Heart right ventricle (tissue), 16 donors: ENCODE measurements around the gene HLA-DRA. TPM values are rescaled to one million over a fixed set of nuclear protein-coding genes. Genes with fewer than 3 reads are reported as not detected.

Experiments
- ATAC-seq, 8 donors: fragments of 200-7000 bp; cut with Tn5 transposase; one replicate each; pipeline ENCODE4 v1.9.1; 2020; ENCODE audit warnings: mild to moderate bottlenecking in 8 of 8, moderate library complexity in 8 of 8, moderate number of reproducible peaks in 1 of 8
- DNase-seq, 2 donors: peaks; one replicate each; pipeline ENCODE4 v3.0.0-alpha.2; 2020
- H3K27ac ChIP-seq, 10 donors: fragments of 200-600 bp; sonication (generic) in 2 of 10; one replicate each; pipeline versions ENCODE4 v1.5.0 to v1.8.0; 2020 to 2022; ENCODE audit warnings: mild to moderate bottlenecking in 3 of 10
- H3K27me3 ChIP-seq, 7 donors: fragments of 200-600 bp; one replicate each; pipeline ENCODE4 v1.8.0; 2021 to 2022; ENCODE audit warnings: mild to moderate bottlenecking in 2 of 7
- H3K36me3 ChIP-seq, 9 donors: fragments of 200-600 bp; sonication (generic) in 1 of 9; one replicate each; pipeline versions ENCODE4 v1.5.0 to v1.8.0; 2020 to 2022; ENCODE audit warnings: mild to moderate bottlenecking in 2 of 9
- H3K4me1 ChIP-seq, 9 donors: fragments of 200-600 bp; sonication (generic) in 1 of 9; one replicate each; pipeline versions ENCODE4 v1.5.0 to v1.8.0; 2020 to 2022; ENCODE audit warnings: mild to moderate bottlenecking in 4 of 9
- H3K4me3 ChIP-seq, 10 donors: fragments of 200-600 bp; sonication (generic) in 2 of 10; one replicate each; pipeline versions ENCODE4 v1.5.0 to v1.8.0; 2020 to 2022; ENCODE audit warnings: mild to moderate bottlenecking in 7 of 10, moderate library complexity in 2 of 10
- H3K9me3 ChIP-seq, 11 donors: fragments of 200-600 bp in 10 of 11; sonication (generic) in 2 of 11; one replicate each; pipeline versions ENCODE4 v1.5.0 to v1.8.0; 2013 to 2022; ENCODE audit warnings: mild to moderate bottlenecking in 2 of 11, control low read depth in 1 of 11, moderate library complexity in 1 of 11
- CTCF ChIP-seq, 9 donors: fragments of 200-600 bp; sonication (generic) in 2 of 9; IDR thresholded peaks; one replicate each; pipeline versions ENCODE4 v1.5.0 to v1.8.0; 2021 to 2022; ENCODE audit warnings: antibody characterized with exemption in 9 of 9, mild to moderate bottlenecking in 5 of 9, moderate library complexity in 1 of 9
- WGBS, 2 donors: extraction: QIAGEN DNeasy Blood & Tissue Kit; methylation state at CpG; one replicate each; pipeline ENCODE4 v1.1.7; 2013; ENCODE audit warnings: inconsistent platforms in 1 of 2; 5-methylcytosine and 5-hydroxymethylcytosine counted together
- intact Hi-C, 10 donors: fragments of 100-400 bp; cut with DNase I; formaldehyde crosslinking; loops; one replicate each; pipeline versions ENCODE4 v1.11.1 to v1.14.2; 2022
- polyA plus RNA-seq, 2 donors: library from polyadenylated mRNA; stranded (reverse); fragments of 200-250 nt; gene quantifications; one replicate each; pipeline ENCODE4 v1.2.3, GENCODE V29; 2013
- total RNA-seq, 10 donors: library from RNA; stranded (reverse); fragmentation: NEBNext Ultra II Directional in 3 of 10; extraction: Animal tissue kit (Norgen Biotek cat#: 25700) in 3 of 10; gene quantifications; one replicate each; pipeline versions ENCODE4 v1.2.1 to v1.2.4, GENCODE V29; 2021 to 2023
- donor health status: Arrhythmogenic right ventricular cardiomyopathy.
- donor health status: ischemic (EF 13 %, LVEDD 7.1; RV severe dilation, severe dysfunction).
- donor health status: healthy with polysubstance abuse.
- donor health status: DM: no; HTN: yes; CAD: no.
- donor health status: DM: no; HTN: no; CAD: no.
- donor health status: ischemic (EF 25% LVEDD 6.9; RV normal size, moderate dysfunction).
- donor health status: ischemic (EF 25% LVEDD 5.7; RV mildly dilated, moderate dysfunction).
- donor health status: healthy.
- donor health status: DM: yes; HTN: yes; CAD: no.
- donor health status: Ischemic cardiomyopathy.
- donor health status: ischemic (EF 35%, LVEDD 5.7; RV mildly dilated, moderate dysfunction).
- donor health status: nonischemic (EF 11% LVEDD 7.7; RV severe dilation, severe dysfunction).
- donor health status: DM: yes; HTN: yes; CAD: no.
- donor health status: PGD.
- donor health status: ischemic (EF 29% LVEDD 5.4; RV normal size, mild dysfunction).
- donor health status: nonischemic (EF 23%, LVEDD 6.1; RV moderate dilation, normal function).

HLA-DRA gene
- total and polyA plus RNA-seq, 12 donors, result 32.0 to 846 (median 92.0) TPM

- H3K27ac ChIP-seq, result peak overlapping the region in 5 of 10 donors; percentile 3 to 95 (median 79)
- no peak for ATAC-seq
These were observed 3.5 kb upstream of the HLA-DRA start for GRCh38 chr6:32436186-32436585.

GRCh38 chr6:32436995-32437836 lies 2.5 kb upstream of the HLA-DRA start:
- Histone ChIP-seq H3K4me3 (no peak overlapping the region), H3K27me3 (peaks cover 0 to 6% (median 0%) of the 10 kb centered on the region in 7 donors), H3K9me3 (no peaks in the 10 kb centered on the region), H3K4me1 (peaks cover 0 to 29% (median 5%) of the 10 kb centered on the region in 9 donors), H3K27ac (peak overlapping the region in 7 of 10 donors; percentile 43 to 95 (median 76)), H3K36me3 (peaks cover 0 to 4% (median 0%) of the 10 kb centered on the region in 9 donors)
- DNase-seq (no peak), ATAC-seq (peak in 7 of 8 donors; percentile 23 to 84 (median 78))
- 57 to 64% methylated on average over 2 of the region's 2 CpGs for WGBS, 2 donors
- intact Hi-C loops, result loop anchor here in 2 of 10 donors (5.0 to 10.0 kb wide), 2 partner anchors 170 to 178 kb away; no protein-coding TSS in a partner anchor
- TF ChIP-seq CTCF (IDR thresholded peaks at IDR 0.05), result no peak

More at GRCh38 chr6:32436186-32436585, 3.5 kb upstream of the HLA-DRA start:
- Histone ChIP-seq H3K27me3 (peaks cover 0 to 6% (median 0%) of the 10 kb centered on the region in 7 donors), H3K9me3 (no peaks in the 10 kb centered on the region), H3K4me1 (peaks cover 0 to 22% (median 5%) of the 10 kb centered on the region in 9 donors), H3K4me3 (no peak overlapping the region), H3K36me3 (no peaks in the 10 kb centered on the region)
- no peak for DNase-seq
- TF ChIP-seq CTCF (IDR thresholded peaks at IDR 0.05), result no peak
- intact Hi-C loops, result loop anchor here in 2 of 10 donors (5.0 to 10.0 kb wide), 2 partner anchors 171 to 179 kb away; no protein-coding TSS in a partner anchor
- WGBS, 2 donors, result 68 to 73% methylated on average over 4 of the region's 4 CpGs

- H3K27me3 ChIP-seq, result no peaks in the 10 kb centered on the region
- DNase-seq (no peak), ATAC-seq (no peak)
- H3K27ac ChIP-seq, result peak overlapping the region in 7 of 10 donors; percentile 26 to 95 (median 81)
- WGBS, 2 donors, result 89% methylated on average over 1 of the region's 1 CpG
- H3K4me1 ChIP-seq, result peaks cover 0 to 29% (median 5%) of the 10 kb centered on the region in 9 donors
- no peaks in the 10 kb centered on the region for H3K9me3 ChIP-seq
- peaks cover 0 to 23% (median 0%) of the 10 kb centered on the region in 9 donors for H3K36me3 ChIP-seq
- no peak for TF ChIP-seq CTCF (IDR thresholded peaks at IDR 0.05)
- H3K4me3 ChIP-seq, result peak overlapping the region in 1 of 10 donors; percentile 61
- intact Hi-C loops, result loop anchor here in 2 of 10 donors (5.0 to 10.0 kb wide), 2 partner anchors 168 to 176 kb away; no protein-coding TSS in a partner anchor
These were observed 548 bp upstream of the HLA-DRA start for GRCh38 chr6:32439139-32439538.

GRCh38 chr6:32442243-32442667 lies 2.6 kb downstream of the HLA-DRA start:
- intact Hi-C loops, result no loop called here
- Histone ChIP-seq H3K27ac (peak overlapping the region in 1 of 10 donors; percentile 95), H3K4me1 (peaks cover 0 to 23% (median 5%) of the 10 kb centered on the region in 9 donors), H3K4me3 (peak overlapping the region in 6 of 10 donors; percentile 51 to 66 (median 60)), H3K9me3 (no peaks in the 10 kb centered on the region), H3K36me3 (peaks cover 0 to 34% (median 0%) of the 10 kb centered on the region in 9 donors), H3K27me3 (peaks cover 0 to 8% (median 0%) of the 10 kb centered on the region in 7 donors)
- no peak for TF ChIP-seq CTCF (IDR thresholded peaks at IDR 0.05)
- WGBS, 2 donors, result 85 to 87% methylated on average over 7 of the region's 7 CpGs
- no peak for DNase-seq
- ATAC-seq, result no peak
